SK-N-MC (cell line): ENCODE results near the gene MEI1.

Experiments used
- EZH2 ChIP-seq: fragments of 200-600 bp; sonication (generic); IDR thresholded peaks from one replicate; pipeline ENCODE4 v1.6.1; 2017; ENCODE audit warnings: antibody characterized with exemption
- POLR2AphosphoS5 ChIP-seq: IDR thresholded peaks from 2 replicates; pipeline ENCODE4 v1.6.1; 2012; ENCODE audit warnings: mild to moderate bottlenecking, low read depth, low read length, borderline replicate concordance

- TF ChIP-seq POLR2AphosphoS5 (no peak), EZH2 (no peak)
Measured at GRCh38 chr22:41725510-41726110, 26.3 kb downstream of the MEI1 start.
